Nephron progenitor cell (in vitro differentiated cells): ENCODE data around the gene IL1RAPL2.

Experiments
- DNase-seq: peaks from one replicate; pipeline ENCODE4 v3.0.0; 2021
- H3K27ac Mint-ChIP-seq: 2 replicates; pipeline ENCODE4 v1.8.0; 2021; ENCODE audit warnings: mild to moderate bottlenecking, moderate library complexity, mixed read lengths
- H3K27me3 Mint-ChIP-seq: 2 replicates; pipeline ENCODE4 v1.8.0; 2021; ENCODE audit warnings: mild to moderate bottlenecking, low read depth, mixed read lengths; ENCODE audit not compliant: poor library complexity
- H3K36me3 Mint-ChIP-seq: 2 replicates; pipeline ENCODE4 v1.8.0; 2021; ENCODE audit warnings: low read depth, mixed read lengths
- H3K4me1 Mint-ChIP-seq: 2 replicates; pipeline ENCODE4 v1.8.0; 2021; ENCODE audit warnings: mixed read lengths
- H3K4me3 Mint-ChIP-seq: 2 replicates; pipeline ENCODE4 v1.8.0; 2021; ENCODE audit warnings: mild to moderate bottlenecking, moderate library complexity, mixed read lengths
- H3K9me3 Mint-ChIP-seq: 2 replicates; pipeline ENCODE4 v1.8.0; 2021; ENCODE audit warnings: mild to moderate bottlenecking, moderate library complexity, mixed read lengths
- TF ChIP-seq, protein P1 (sequence below): fragments of 200-600 bp; sonication (generic); IDR thresholded peaks from 2 replicates; pipeline ENCODE4 v1.5.0; 2021; ENCODE audit warnings: antibody characterized with exemption

Gene IL1RAPL2

DNA sequence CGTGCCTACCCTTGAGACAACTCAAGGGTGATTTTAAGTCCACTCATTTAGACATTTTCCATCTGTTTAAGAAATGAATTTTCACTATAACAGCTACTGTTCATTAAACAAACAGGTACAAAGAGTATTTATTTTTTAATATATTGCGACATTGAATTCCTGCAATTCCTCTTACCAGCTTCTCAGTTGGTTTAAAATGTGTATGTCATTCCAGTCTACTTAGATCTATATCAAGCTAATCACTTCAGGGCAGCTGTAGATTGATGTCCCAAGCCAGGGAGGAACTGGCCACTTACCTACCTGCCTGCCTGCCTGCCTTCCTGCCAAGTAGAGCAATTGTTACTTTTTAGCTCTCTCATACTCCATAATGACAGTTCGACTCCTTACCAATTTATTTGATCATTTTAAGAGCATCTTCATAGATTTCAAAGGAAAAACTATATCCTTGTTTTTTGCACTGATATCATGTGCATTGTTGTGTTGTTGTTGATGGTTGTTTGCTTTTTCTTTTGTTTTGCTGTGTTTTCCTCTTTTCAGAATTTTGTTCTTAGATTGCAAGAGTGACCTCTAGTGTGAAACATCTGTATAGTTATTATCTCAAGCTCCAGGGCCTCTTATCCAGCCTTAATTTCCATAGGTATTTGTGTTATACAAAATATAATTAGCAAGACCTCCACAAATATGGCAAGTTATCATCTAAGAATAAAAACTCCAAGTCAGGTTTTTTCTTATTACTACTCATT, 1135.5 kb downstream of the IL1RAPL2 start:
- no peaks in the 10 kb centered on the region for H3K36me3 Mint-ChIP-seq
- TF ChIP-seq, protein P1, sequence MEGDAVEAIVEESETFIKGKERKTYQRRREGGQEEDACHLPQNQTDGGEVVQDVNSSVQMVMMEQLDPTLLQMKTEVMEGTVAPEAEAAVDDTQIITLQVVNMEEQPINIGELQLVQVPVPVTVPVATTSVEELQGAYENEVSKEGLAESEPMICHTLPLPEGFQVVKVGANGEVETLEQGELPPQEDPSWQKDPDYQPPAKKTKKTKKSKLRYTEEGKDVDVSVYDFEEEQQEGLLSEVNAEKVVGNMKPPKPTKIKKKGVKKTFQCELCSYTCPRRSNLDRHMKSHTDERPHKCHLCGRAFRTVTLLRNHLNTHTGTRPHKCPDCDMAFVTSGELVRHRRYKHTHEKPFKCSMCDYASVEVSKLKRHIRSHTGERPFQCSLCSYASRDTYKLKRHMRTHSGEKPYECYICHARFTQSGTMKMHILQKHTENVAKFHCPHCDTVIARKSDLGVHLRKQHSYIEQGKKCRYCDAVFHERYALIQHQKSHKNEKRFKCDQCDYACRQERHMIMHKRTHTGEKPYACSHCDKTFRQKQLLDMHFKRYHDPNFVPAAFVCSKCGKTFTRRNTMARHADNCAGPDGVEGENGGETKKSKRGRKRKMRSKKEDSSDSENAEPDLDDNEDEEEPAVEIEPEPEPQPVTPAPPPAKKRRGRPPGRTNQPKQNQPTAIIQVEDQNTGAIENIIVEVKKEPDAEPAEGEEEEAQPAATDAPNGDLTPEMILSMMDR, result peak; percentile 20
- H3K4me3 Mint-ChIP-seq, result no peak overlapping the region
- H3K9me3 Mint-ChIP-seq, result no peaks in the 10 kb centered on the region
- no peak for DNase-seq
- peaks cover 46% of the 10 kb centered on the region for H3K4me1 Mint-ChIP-seq
- H3K27me3 Mint-ChIP-seq, result no peaks in the 10 kb centered on the region
- H3K27ac Mint-ChIP-seq, result no peak overlapping the region

DNA sequence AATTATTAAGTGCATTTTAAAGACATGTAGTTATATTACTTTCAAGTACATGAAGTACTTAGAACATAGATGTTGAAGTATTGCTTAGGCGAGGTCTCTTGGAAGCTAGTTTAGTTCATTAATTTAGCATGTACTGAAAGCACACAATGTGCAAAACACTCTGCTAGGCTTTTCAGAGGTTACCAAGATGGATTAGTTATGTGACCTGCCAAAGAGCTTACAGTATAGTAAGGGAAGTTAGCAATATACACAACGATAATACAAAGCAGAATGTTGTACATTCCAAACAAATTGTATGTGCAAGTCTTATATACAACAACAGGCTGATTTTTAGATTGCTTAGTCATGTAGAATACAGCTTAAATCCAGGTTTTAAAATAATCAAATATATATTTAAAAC, 1137.9 kb downstream of the IL1RAPL2 start:
- TF ChIP-seq, protein P1, result no peak
- no peak overlapping the region for H3K27ac Mint-ChIP-seq
- no peaks in the 10 kb centered on the region for H3K9me3 Mint-ChIP-seq
- no peaks in the 10 kb centered on the region for H3K36me3 Mint-ChIP-seq
- no peak overlapping the region for H3K4me3 Mint-ChIP-seq
- H3K27me3 Mint-ChIP-seq, result peaks cover 3% of the 10 kb centered on the region
- DNase-seq, result no peak
- peaks cover 32% of the 10 kb centered on the region for H3K4me1 Mint-ChIP-seq

DNA sequence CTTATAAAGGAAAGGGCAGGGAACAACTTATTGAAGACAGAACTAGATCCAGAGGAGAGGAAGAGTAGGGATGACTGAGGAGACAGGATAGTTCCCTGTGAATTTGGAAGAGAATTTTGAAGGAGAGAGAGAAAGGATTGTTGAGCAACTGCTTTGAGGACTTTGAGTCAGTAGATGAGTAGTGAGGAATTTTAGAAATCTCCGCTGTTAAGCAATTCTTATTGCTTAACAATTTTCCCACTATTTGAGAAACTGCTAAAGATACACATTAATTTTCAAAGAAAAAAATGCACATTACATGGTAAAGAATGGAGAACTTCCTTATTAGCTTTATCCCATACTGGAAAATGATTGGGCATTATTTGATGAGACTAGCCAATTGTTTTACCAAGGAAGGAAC, 1140.0 kb downstream of the IL1RAPL2 start:
- Mint-ChIP-seq H3K36me3 (no peaks in the 10 kb centered on the region), H3K9me3 (peaks cover 3% of the 10 kb centered on the region), H3K27me3 (peaks cover 4% of the 10 kb centered on the region), H3K4me3 (no peak overlapping the region), H3K4me1 (peaks cover 10% of the 10 kb centered on the region), H3K27ac (no peak overlapping the region)
- TF ChIP-seq, protein P1, result no peak
- DNase-seq, result no peak

DNA sequence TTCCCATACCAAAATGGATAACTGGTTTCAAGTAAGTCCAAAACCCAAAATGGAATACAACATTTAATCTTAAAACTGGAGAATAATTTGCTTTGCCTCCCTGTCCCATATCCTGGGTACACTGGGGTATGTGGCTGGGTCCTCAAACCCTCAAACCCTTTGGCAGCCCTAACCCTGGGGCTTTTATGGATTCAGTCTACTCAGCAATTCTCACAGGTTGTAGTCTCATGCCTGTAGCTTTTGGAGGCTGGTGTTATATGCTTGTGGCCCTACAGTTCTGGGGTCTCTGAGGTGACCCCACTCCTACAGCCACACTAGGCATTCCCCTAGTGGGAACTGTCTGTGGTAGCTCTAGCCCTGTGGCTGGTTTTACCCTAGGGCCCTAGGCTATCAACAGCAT, 1145.8 kb downstream of the IL1RAPL2 start:
- Mint-ChIP-seq H3K4me3 (no peak overlapping the region), H3K36me3 (no peaks in the 10 kb centered on the region), H3K4me1 (no peaks in the 10 kb centered on the region), H3K9me3 (peaks cover 20% of the 10 kb centered on the region), H3K27me3 (peaks cover 7% of the 10 kb centered on the region), H3K27ac (no peak overlapping the region)
- TF ChIP-seq, protein P1, result no peak
- no peak for DNase-seq

DNA sequence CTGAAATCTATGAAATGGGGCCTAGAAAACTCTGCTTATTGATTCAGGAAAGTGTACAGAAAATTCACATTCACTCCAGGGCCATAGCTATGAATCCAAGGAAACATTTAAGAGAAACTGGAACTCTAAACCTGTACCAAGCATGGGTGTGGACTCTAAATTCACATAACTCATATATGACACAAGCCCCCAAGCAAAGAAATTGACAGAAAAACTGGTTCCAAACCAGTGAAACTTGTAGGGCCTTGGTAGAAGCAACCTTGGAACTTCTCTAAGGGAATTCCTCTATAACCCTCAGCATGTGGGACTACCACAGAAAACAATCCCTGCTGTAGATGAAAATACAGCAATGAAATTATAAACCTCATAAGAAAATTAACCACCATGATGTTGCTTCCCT, 1149.7 kb downstream of the IL1RAPL2 start:
- no peaks in the 10 kb centered on the region for H3K4me1 Mint-ChIP-seq
- H3K4me3 Mint-ChIP-seq, result no peak overlapping the region
- peaks cover 3% of the 10 kb centered on the region for H3K27me3 Mint-ChIP-seq
- TF ChIP-seq, protein P1, result no peak
- H3K36me3 Mint-ChIP-seq, result no peaks in the 10 kb centered on the region
- no peak for DNase-seq
- no peak overlapping the region for H3K27ac Mint-ChIP-seq
- H3K9me3 Mint-ChIP-seq, result peaks cover 18% of the 10 kb centered on the region
